ENCODE data around the gene PCNT.
"Not testable (repeated sequence)": the region's sequence is repeated elsewhere in the genome, so short reads cannot be mapped to it uniquely, and the experiment has no call there.

Gene PCNT

DNA sequence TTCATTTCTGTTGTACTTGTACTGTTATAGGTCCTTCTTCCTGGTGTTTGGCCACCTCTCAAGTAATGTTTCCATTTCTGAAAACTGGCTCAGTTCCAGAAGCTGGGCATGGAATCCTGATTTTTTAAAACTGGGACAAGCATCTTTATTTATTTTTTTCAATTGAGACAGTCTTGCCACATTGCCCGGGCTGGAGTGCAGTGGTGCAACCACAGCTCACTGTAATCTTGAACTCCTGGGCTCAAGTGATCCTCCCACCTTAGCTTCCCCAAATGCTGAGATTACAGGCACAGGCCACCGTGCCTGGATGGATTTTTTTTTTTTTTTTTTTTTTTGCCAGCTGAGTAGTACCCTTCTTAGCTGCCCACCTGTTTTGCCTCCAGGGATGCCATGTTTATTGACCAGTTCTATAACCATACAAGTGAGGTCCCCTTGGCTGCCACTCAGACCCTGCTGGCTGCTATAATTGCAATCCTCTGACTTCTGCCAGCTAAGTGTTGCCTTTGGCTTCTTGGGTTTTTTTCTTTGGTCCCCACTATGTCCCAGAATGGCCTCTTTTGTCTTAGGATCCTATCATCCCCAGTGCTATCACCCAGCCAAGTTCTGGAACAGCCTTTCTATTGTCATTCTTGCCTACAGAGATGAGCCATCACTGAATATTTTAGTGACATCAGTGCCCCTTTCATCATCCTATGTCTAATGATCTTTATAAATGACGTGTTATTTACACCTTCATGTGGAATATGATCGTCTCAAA, 130.9 kb downstream of the PCNT start:
- no peak for DNase-seq (ENCODE audit: low spot score)

DNA sequence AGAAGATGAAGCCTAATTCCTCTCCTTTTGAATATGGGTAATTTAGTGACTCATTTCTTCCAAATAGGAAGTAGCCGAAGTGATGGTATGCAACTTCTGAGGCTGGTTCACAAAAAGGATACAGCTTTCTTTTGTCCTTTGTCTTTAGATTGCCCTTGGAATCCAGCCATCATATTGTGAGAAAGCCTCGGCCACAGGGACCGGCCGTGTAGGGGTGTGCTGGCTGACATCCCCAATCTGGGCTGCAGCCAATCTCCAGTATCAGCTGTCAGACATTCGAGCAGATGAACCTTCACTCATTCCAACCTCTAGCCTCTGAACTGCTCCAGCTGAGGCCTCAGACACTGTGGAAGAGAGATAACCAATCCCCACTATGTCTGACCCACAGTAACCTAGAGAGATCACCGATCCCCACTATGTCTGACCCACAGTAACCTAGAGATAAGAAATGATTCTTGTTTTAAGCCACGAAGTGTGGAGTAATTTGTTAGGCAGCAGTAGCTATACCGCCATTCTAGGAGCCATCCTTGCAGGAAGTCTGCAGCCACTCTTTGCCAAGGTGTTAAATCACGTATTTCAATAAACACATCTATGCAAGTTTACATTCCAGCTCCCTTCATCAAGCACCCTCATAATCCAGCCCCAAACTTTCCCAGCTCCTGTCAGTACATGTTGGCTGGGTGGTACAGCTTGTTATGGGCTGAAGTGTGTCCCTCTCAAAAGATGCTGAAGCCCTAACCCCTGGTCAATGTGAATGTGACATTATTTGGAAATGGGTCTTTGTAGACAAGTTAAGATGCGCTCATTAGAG, 131.8 kb downstream of the PCNT start:
- DNase-seq (ENCODE audit: low spot score): no peak

DNA sequence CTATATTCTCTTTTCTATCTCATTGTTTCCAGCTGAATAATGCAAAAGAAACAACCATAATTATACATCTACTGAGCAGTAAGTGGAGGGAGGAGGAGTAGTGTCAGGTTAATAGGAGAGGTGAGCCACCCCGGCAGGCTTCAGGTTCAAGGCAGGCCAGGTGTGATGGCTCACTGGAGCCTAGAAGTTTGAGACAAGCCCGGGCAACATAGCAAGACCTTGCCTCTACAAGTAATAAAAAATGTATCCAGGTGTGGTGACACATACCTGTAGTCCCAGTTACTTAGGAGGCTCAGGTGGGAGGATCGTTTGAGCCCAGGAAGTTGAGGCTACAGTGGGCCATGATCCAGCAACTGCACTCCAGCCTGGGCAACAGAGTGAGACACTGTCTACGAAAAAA, 132.8 kb downstream of the PCNT start:
- no peak for DNase-seq (ENCODE audit: low spot score)

DNA sequence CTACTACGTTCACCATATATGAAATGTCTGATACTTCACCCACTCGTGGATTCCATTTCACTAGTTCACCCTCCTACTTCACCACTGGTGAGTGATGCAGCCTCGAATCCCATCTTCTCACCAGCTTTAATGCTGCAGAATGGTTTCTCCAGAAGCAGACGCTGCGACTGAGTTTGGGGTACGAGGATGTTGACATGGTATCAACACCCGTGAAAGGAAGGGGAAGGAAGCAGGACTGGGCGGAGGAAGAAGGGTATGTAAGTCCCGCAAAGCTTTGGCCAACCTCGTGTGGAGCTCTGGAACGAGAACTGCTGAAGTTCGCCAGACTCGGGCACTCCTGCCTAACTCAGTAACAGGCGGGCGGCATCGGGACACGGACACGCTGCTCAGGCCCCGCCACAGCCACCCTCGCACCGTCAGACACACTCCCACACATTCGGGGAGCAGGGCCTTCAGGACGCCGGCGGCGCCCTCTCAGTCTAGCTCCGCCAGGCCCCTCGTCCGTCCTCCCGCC, 133.9 kb downstream of the PCNT start:
- no peak for DNase-seq (ENCODE audit: low spot score)

DNA sequence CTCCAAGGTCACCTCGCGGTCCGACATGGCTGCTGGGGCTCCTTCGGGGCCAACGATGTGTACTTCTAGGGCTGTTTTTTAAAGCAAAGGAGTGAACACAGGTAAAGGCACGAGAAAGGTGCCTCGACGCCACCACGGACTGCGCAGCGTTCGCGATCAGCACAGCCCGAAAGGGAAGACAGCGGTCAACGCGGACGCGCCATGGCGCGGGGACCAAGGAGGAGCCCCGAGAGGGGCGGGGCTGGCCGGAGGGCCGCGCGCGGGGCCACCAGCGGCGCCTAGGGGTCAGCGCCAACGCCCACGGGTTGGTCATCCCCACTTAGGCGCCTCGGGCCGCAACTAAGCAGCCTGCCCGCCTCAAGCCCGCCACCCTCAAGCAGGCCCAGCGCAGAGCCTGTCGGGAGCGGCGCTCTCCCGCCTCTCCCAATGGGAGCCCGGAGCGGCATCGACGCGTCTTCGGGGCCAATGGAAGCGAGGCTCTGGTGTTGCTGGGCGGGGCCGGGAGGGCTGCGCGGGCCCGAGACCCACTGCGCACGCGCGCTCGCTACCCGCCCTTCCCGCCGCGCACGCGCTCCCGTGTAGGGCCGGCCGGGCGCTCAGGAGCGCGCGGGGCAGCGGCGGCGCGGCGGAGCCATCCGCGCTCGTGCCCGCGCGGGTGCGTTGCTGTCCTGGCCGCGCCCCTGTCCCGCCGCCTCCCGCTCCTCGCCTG, 134.5 kb downstream of the PCNT start, which contains the start of gene DIP2A:
TSS of gene DIP2A (plus strand) at position 577 of the 709 bp plus-strand sequence. CDS start 241 bp downstream, outside the sequence.
- peak; percentile 98 for DNase-seq (ENCODE audit: low spot score)

DNA sequence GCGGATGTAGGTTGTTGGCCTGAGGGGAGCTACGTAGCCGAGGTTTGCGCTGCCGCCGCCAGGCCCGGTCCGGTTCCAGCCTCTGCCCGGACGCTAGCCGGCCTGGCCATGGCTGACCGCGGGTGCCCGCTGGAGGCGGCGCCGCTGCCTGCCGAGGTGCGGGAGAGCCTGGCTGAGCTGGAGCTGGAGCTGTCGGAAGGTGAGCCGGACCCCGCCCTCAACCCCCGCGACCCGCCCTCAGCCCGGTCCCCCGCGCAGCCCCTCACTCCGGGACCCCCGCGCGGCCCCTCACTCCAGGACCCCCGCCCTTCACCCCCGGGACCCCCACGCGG, 135.0 kb downstream of the PCNT start:
- no peak for DNase-seq (ENCODE audit: low spot score)

DNA sequence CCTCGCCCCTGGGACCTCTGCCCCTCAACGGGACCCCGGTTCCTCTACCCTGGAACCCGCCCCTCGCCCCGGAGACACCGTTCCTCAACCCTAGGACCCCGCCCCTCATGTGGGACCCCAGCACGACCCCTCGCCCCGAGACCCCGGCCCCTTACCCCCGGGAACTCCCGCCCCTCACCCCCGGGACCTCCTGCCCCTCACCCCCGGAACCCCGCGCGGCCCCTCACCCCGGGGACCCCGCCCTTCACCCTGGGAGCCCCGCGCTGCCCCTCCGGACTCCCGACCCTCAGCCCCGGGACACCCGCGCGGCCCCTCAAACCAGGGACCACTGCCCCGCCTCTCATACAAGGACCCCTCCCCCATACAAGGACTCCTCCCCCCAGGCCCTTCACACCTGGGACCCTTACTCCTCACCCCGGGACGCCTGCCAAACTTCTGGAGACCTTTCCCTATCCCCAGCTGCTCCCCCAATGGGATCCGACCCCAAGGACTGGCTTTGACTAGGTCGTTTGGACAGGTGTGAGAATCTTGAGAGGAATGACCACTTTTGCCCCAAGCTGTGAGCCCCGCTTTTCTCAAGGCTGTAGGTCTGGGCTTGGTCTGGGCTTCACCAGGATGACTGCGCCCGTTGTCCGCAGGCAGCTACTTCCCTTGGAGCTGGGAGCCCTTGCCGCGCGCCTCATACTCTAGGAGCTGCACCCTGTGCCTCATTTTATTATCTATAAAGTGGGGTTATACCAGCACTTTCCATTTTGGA, 135.6 kb downstream of the PCNT start:
- peak; percentile 60 for DNase-seq (ENCODE audit: low spot score)

DNA sequence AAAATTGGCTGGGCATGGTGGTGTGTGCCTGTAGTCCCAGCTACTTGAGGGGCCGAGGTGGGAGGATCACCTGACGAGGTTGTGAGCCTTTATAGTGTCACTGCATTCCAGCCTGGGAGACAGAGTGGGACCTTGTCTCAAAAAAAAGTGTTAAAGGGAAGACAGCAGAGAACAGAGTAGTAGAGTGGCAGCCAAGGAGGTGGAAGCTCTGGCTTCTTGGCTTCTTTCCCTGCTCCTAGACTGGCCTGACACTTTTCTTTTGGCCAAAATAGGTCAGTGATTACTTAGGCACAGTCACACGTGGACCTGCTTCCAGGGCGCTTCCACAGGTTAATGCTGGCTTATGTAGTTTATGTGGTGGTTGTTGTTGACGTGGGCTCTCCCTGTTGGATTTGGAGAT, 138.0 kb downstream of the PCNT start:
- DNase-seq (ENCODE audit: low spot score): no peak

DNA sequence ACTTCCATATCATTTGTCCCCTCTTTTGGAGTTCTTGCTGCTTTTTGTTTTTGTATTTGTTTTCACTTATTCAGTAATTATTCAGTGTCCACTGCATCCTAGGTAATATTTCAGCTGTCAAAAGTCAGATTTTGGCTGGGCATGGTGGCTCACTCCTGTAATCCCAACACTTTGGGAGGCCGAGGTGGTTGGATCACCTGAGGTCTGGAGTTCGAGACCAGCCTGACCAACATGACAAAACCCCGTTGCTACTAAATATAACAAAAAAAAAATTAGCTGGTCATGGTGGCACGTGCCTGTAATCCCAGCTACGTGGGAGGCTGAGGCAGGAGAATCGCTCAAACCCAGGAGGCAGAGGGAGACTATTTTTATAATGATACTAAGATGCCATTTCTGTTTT, 141.2 kb downstream of the PCNT start:
- not testable (repeated sequence) for DNase-seq (ENCODE audit: low spot score)

DNA sequence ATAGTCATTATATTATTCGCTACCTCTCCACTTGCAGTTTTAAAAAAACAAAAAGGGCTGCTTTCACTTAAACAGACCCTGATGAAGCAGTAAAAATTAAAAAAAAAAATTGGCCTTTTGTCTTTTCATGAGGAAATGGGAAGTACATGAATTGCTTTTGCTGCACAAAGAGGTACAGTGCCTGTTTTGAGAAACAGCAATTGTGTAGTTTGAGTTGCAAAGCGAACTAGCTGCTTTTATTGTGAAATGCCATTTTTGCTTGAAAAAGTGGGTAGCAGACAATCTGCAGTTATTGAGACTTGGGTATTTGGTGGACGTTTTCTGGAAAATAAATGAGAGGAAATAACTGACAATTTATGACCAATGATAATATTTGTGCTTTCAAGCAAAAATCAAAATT, 141.7 kb downstream of the PCNT start:
- DNase-seq (ENCODE audit: low spot score): no peak

DNA sequence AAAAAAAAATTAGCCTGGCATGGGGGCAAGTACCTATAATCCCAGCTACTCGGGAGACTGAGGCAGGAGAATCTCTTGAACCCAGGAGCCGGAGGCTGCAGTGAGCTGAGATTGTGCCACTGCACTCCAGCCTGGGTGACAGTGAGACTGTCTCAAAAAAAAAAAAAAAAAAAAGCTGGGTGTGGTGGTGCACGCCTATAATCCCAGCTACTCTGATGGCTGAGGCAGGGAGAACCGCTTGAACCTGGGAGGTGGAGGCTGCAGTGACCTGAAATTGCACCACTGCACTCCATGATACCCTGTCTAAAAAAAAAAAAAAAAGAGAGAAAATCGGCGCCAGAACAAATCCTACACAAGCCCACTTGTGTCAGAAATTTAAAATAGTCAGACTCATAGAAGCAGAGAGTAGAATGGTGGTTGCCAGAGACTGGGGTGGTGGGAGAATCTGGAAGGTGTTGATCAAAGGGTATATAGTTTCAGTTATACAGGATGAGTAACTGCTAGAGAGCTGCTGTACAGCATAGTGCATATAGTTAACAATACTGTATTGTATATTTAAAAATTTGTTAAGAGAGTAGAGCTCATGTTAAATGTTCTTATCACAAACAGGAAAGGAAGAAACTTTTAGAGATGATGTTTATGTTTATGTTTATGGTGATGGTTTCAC, 144.3 kb downstream of the PCNT start:
- DNase-seq (ENCODE audit: low spot score): no peak

DNA sequence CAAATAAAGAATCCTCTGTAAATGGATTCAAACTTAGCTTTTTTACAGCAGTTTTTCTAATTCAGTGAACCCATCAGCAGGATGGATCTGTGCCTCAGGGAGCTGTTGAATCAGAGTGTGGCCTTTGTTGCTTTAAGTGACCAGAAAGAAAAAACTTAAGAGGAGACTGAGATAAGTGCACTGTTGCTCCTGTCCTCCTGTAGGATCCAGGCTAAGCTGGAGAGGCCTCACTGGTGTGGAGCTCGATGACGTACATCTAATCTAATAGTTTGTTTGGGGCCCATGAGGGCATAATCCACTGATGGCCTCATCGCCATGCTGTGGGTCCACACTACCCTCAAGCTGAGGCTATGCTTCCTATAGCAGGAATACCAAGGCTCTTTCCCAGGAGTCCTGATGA, 145.3 kb downstream of the PCNT start:
- no peak for DNase-seq (ENCODE audit: low spot score)

DNA sequence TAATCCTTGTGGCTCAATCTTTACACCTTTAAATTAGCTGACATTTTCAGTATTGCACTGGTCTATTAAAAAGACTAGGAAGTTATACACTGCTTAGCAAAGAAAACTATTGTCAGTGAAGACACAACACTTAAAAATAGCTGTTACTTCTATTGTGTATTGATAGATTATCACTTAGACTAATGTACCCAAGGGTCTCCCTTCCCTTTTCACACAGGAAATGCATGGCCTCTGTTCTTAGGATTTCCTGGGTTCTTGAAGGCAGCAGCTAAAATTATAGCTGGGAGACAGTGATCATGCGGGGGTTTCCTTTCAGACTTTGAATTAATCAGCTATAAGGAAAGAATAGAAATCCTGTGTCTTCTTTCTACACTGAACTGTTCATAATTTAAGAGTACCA, 147.6 kb downstream of the PCNT start:
- DNase-seq (ENCODE audit: low spot score): no peak

DNA sequence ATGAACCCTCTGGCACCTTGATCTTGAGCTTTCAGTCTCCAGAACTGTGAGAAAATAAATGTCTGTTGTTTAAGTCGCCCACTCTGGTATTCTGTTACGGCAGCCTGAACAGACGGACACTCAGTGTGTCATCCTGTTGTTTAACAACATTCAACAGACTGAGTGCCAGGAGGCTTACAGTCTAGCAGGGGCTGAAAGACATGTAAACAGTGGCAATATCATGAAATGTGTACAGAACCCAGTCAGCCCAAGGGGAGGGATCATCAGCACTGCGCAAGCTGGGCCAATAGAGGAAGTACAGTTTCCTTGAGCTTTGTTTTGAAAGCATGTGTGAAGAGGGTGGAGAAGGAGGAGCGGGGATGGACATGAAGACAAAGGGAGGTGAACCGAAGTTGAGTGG, 148.3 kb downstream of the PCNT start:
- DNase-seq (ENCODE audit: low spot score): no peak

DNA sequence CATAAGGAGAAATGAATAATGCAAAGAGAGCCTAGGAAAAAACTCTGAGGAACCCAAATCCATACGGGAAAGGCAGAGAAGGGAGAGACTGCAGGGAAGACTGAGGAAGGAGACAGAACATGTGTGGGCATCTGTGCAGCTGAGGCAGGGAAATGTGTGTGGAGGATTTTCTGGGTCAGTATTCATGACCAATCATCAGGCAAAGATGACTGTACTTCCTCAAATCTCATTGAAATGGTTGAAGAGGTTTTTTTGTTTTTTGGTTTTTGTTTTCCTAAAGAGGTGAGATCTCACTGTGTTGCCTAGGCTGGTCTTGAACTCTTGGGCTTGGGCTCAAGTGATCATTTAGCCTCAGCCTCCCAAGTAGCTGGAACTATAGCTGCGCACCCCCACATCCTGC, 150.4 kb downstream of the PCNT start:
- no peak for DNase-seq (ENCODE audit: low spot score)

DNA sequence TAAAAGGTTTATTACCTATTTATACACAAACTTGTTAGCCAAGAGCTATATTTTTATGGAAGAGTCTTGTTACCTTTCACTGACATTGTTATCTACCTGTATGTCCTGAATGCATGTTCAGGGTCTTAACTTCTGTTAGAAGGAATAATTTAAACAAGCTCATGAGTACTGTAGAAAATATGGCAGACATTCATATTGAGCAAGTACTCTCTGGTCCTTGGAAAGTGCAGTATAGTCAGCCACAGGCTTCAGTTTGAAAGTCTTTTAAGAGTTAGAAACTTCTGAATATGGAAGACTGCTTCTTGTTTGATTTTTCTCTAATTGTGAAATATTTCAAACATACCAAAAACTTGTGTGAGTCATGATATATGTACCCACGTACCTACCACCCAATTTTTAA, 151.3 kb downstream of the PCNT start:
- DNase-seq (ENCODE audit: low spot score): no peak

DNA sequence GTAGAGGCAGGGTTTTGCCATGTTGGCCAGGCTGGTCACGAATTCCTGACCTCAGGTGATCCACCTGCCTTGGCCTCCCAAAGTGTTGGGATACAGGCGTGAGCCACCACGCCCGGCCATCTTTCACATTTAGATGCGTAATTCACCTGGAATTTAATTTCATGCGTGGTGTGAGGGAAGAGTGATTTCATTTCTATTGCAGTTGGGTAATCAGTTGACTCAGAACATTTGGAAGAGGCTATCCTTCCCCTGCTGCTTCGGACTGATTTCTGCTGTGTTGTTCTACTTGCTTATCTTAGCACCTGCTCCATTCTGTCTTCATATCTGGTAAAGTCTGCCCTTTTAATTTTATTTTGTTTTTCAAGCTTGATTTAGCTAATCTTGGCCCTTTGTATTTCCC, 153.8 kb downstream of the PCNT start:
- DNase-seq (ENCODE audit: low spot score): no peak

DNA sequence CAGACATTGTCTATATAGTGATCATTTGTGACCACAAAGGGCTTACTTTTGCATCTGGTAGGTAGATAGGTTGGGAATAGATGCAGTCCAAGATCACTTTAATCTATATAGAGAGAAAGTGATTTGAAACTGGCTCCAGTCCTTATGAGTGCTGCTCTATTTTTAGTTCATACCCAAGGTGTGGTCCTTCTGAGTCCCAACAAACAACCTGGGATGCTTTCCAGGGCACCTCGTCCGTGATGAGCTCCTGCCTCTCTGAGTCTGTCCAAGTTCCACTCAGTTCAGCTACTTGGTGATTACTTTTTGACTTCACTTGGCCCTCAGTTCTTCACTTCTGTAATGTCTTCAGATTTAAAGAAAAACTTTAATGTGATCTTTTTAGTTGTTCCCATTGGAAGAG, 155.0 kb downstream of the PCNT start:
- DNase-seq (ENCODE audit: low spot score): no peak

DNA sequence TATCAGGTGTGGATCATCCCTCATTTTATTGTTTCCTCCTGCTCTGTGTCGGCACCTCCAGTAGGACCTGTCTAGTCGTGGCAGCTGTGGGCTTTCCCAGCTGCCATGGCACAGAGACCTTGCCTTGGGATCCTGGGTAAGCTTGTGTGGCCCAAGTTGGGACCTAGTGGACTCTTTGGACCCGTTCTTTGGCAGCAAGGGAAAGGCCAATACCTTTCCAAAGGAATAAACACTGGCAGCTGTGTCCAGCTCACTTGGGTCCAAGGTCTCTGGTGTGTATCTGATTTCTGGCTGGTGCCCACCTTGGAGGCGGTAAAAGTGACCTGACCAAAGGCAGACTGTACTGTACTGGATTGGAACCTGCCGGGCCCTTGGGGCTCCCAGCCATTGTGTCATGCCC, 156.5 kb downstream of the PCNT start:
- DNase-seq (ENCODE audit: low spot score): no peak

DNA sequence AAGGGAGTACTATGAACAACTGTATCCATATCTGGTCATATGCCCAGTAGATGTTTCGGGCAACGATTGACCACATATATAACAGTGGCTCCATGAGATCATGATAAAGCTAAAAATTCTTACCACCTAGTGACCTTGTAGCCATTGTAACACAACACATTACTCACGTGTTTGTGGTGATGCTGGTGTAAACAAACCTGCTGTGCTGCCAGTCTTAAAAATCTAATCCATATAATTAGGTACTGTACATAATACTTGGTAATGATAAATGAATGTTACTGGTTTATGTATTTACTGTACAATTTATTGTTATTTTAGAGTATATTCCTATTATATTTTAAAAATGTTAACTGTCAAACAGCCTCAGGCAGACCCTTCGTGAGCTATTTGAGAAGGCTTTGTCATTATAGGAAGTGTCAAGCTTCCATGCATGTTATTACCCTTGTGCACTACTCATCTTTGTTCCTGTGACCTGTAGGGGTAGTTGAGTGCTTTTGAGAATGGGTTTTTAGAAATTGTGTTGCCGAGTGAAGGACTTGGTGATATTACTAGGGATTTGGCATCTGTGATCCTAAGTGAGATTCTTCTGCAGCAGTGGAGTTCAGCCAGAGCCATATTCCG, 158.4 kb downstream of the PCNT start:
- no peak for DNase-seq (ENCODE audit: low spot score)

DNA sequence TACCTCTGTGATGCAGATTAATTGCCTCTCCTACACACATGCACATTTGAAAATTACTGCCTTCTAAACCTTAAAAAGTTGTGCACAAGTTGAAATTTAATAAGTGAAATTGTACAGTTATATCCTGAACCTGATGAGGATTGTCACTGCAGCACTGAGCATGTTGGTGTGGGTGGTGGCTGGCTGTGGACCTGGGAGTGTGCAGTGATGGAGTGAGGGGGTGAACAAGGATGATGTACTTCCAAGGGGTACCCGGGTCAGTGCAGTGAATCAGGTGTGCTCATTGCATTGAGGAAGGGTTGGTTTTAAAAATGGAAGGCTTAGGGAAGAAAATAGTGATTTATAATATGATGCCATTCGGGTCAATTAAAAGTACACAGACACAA, 158.9 kb downstream of the PCNT start:
- DNase-seq (ENCODE audit: low spot score): no peak
